Esophagus (tissue), 2 donors: ENCODE measurements around the gene GOLGA2. TPM values are rescaled to one million over a fixed set of nuclear protein-coding genes. Genes with fewer than 3 reads are reported as not detected.

Source experiments
- H3K27ac ChIP-seq, 2 donors: one replicate each; pipeline ENCODE4 v1.5.1; 2013; ENCODE audit warnings: low read depth in 2 of 2, mild to moderate bottlenecking in 2 of 2, inconsistent platforms in 1 of 2, low read length in 1 of 2, moderate library complexity in 1 of 2
- H3K27me3 ChIP-seq, 2 donors: one replicate each; pipeline ENCODE4 v1.6.1; 2013; ENCODE audit warnings: low read length in 2 of 2, control low read depth in 1 of 2, mild to moderate bottlenecking in 1 of 2; ENCODE audit not compliant: insufficient read depth in 2 of 2, control insufficient read depth in 1 of 2
- H3K36me3 ChIP-seq, 2 donors: one replicate each; pipeline ENCODE4 v1.6.1; 2013; ENCODE audit warnings: low read length in 1 of 2; ENCODE audit not compliant: control insufficient read depth in 2 of 2, insufficient read depth in 2 of 2
- H3K4me1 ChIP-seq, 2 donors: one replicate each; pipeline ENCODE4 v1.6.1; 2013; ENCODE audit warnings: low read length in 1 of 2; ENCODE audit not compliant: control insufficient read depth in 2 of 2, insufficient read depth in 2 of 2
- H3K4me3 ChIP-seq, 2 donors: one replicate each; pipeline ENCODE4 v1.5.1; 2013; ENCODE audit warnings: low read length in 2 of 2, mild to moderate bottlenecking in 2 of 2, low read depth in 1 of 2, moderate library complexity in 1 of 2
- H3K9me3 ChIP-seq, 2 donors: one replicate each; pipeline ENCODE4 v1.6.1; 2013; ENCODE audit warnings: mild to moderate bottlenecking in 2 of 2, low read depth in 1 of 2, low read length in 1 of 2, moderate library complexity in 1 of 2; ENCODE audit not compliant: control insufficient read depth in 2 of 2, insufficient read depth in 1 of 2
- WGBS, 2 donors: extraction: QIAGEN DNeasy Blood & Tissue Kit; methylation state at CpG; one replicate each; pipeline ENCODE4 v1.1.7; 2013; 5-methylcytosine and 5-hydroxymethylcytosine counted together
- polyA plus RNA-seq, 2 donors: library from polyadenylated mRNA; stranded (reverse); fragments of 200-250 nt; gene quantifications; one replicate each; pipeline ENCODE4 v1.2.3, GENCODE V29; 2013
- donor health status: healthy with polysubstance abuse.
- donor health status: Bipolar disorder and iron deficiency.

The GOLGA2 gene
- polyA plus RNA-seq, 2 donors = 63.3 to 114 TPM

DNA sequence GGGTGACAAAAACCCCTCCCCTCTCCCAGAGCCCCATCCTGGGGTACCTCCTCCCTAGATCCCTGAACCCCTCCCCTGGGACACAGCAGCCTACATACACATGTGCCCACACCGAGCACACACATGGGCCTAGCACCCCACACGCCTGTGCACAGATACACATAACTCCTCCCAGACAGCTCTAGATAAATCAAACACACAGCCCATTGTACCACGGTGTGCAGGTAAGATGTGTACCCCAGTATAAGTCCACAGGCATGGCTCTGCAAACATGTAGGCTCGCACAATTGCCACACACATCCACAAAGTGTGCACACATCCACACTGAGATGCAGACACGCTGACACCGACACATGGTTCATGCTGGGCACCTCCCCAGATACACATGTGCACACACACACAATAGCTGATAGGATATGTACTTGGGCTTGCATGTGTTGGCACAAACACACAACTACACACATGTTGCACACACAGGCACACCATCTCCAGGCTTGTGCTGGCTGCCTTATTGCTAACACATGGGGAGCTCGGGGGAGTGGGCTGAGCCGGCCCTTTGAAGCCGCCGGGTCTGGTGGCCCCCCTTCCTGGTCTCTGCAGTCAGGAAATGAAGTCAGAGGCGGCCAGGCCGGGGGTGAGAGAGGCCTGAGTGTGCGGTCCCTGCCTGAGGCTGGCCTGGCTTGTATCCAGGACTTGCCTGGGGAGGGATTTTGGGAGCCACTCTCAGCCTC is 30.2 kb downstream of the GOLGA2 start:
- WGBS, 2 donors = 53% methylated on average over 13 of the region's 13 CpGs
- no peaks in the 10 kb centered on the region for H3K36me3 ChIP-seq
- H3K4me3 ChIP-seq = no peak overlapping the region
- H3K9me3 ChIP-seq = no peaks in the 10 kb centered on the region
- peak overlapping the region in 1 of 2 donors; percentile 7 for H3K27ac ChIP-seq
- H3K4me1 ChIP-seq = peaks cover under 1 to 9% of the 10 kb centered on the region in 2 donors
- no peaks in the 10 kb centered on the region for H3K27me3 ChIP-seq

DNA sequence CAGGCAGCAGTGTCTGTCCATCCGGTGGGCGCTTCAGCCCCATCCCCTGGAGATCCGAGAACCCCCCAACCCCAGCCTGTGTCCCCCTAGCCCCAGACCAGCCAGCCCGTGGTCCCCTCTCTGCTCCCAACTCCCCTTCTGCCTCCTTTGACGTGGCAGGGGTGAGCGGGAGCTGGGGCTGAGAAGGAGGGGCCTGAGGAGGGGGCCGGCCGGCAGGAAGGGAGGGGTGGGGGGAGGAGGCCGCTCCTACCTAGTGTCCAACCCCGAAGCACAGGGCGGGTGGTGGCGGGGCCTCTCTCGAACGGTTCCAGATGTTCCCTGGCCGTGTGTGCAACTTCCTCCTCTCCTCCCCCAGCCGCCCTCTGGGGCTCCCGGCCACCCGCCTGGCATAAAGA is 31.0 kb downstream of the GOLGA2 start:
- H3K9me3 ChIP-seq = no peaks in the 10 kb centered on the region
- H3K4me1 ChIP-seq = peaks cover 0 to 6% of the 10 kb centered on the region in 2 donors
- WGBS, 2 donors = 34% methylated on average over 12 to 18 of the region's 18 CpGs
- H3K36me3 ChIP-seq = no peaks in the 10 kb centered on the region
- H3K4me3 ChIP-seq = no peak overlapping the region
- H3K27me3 ChIP-seq = no peaks in the 10 kb centered on the region
- peak overlapping the region in 1 of 2 donors; percentile 20 for H3K27ac ChIP-seq

DNA sequence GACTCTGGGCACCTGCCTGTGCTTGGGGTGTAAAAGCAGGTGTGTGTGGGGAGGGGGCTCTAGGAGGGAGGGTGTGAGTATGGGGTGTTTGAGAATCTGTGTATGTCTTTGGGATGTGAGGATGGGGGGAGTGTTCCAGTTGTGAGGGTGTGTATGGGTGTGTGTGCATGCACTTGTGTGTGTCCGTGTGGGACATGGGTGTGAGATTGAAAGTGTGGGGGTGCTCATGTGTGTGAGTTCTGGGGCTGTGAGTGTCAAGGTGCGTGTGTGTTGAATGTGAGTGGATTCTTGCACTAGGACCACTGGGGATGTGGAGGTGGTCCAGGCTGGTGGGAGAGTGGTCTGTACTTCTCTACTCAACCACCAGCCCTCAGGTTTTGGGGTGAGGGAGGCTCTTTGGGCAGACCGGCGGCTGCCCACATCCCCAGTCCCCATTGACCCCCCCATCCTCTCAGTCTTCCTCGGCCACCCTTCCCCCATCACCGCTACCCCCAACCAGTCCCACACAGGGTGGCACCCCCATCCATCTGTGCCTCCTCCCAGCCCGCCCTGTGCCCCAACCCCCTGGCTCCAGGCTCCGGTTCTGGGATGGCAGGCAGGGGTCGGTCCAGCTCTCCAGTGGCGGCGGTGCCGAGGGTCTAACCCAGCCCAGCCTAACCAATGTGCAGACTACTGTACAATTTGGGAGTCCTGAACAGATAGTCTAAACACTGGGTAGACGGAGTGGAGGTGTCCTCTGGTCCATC is 31.5 kb downstream of the GOLGA2 start:
- H3K4me3 ChIP-seq = no peak overlapping the region
- H3K36me3 ChIP-seq = no peaks in the 10 kb centered on the region
- no peaks in the 10 kb centered on the region for H3K9me3 ChIP-seq
- peak overlapping the region; percentile 20 to 66 for H3K27ac ChIP-seq
- H3K4me1 ChIP-seq = peaks cover 0 to 5% of the 10 kb centered on the region in 2 donors
- 56 to 66% methylated on average over 11 to 13 of the region's 13 CpGs for WGBS, 2 donors
- no peaks in the 10 kb centered on the region for H3K27me3 ChIP-seq

DNA sequence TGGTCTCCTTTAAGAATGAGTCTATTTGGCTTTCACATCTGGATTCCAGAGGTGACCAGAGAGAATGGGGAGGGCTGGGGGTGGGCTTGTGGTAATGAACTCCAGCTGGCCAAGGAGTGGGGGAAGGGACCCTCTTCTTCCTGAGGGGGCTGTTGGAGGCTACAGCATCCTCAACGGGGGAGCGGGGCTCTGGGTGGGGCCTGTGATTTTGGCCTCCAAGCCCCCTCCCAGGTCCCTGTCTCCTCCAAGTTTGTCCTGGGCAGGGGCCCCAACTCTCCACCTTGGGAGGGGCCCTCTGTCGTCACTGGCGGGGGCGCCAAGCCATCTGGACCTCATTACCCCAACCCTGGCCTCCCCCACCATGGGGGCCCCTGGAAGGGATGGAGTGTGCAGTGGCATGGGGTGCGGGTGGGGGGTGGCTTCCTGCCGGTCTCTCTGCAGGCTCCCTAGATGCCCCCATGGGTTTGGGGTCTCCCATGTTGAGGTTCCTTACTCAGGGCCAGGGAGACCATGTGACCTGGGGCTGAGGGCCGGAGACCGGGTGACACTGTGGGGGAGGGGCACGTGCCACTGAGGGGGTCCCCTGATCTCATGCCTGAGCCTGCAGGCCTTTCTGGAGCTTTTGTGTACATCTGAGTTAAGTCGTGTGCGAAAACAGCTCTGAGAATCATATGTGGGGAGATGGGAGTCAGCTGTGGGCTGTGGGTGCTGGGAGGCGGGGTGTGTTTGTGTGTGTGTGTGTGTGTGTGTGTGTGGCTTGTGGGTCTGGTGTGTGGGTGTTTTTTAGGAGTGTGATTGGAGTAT is 32.4 kb downstream of the GOLGA2 start:
- H3K4me1 ChIP-seq = peaks cover 0 to 5% of the 10 kb centered on the region in 2 donors
- no peak overlapping the region for H3K4me3 ChIP-seq
- no peaks in the 10 kb centered on the region for H3K27me3 ChIP-seq
- no peaks in the 10 kb centered on the region for H3K36me3 ChIP-seq
- H3K27ac ChIP-seq = peak overlapping the region in 1 of 2 donors; percentile 26
- 58 to 64% methylated on average over 13 of the region's 13 CpGs for WGBS, 2 donors
- H3K9me3 ChIP-seq = no peaks in the 10 kb centered on the region

DNA sequence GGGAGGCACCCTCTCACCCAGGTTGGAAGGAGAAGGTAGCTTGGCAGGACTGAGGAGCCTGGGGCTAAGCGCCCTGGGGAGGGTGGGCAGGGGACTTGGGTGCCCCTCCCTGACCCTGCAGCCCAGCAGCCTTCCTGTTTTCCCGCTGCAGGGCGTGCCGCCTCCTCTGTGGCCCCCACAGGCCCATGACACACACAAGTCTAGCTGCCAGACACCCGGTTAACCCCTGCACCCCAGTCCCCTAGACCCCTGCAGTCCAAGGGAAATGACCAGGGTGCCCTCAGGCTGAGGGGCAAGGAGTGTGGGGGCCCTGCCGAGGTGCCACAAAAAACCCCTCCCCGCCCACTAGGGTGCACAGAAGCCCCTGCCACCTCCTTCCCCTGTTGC is 33.0 kb downstream of the GOLGA2 start:
- WGBS, 2 donors = 59 to 63% methylated on average over 7 of the region's 7 CpGs
- H3K27ac ChIP-seq = peak overlapping the region in 1 of 2 donors; percentile 11
- no peaks in the 10 kb centered on the region for H3K27me3 ChIP-seq
- H3K36me3 ChIP-seq = no peaks in the 10 kb centered on the region
- H3K9me3 ChIP-seq = no peaks in the 10 kb centered on the region
- no peak overlapping the region for H3K4me3 ChIP-seq
- peaks cover 0 to 5% of the 10 kb centered on the region in 2 donors for H3K4me1 ChIP-seq

DNA sequence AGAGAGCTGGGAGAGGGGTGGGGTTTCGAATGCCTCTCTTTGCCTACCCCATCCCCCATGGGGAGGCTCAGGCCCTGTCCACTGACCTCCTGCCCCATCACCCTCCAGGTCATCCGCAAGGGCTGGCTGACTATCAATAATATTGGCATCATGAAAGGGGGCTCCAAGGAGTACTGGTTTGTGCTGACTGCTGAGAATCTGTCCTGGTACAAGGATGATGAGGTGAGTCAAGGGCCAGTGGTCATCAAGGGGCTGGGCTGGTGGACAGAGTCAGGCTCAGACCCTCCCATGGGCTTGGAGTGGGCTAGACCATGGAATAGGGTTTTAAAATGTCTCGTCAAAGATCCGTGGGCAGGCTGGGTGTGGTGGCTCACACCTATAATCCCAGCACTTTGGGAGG is 33.7 kb downstream of the GOLGA2 start:
- H3K27me3 ChIP-seq = no peaks in the 10 kb centered on the region
- H3K27ac ChIP-seq = peak overlapping the region in 1 of 2 donors; percentile 22
- no peak overlapping the region for H3K4me3 ChIP-seq
- H3K9me3 ChIP-seq = no peaks in the 10 kb centered on the region
- no peaks in the 10 kb centered on the region for H3K36me3 ChIP-seq
- WGBS, 2 donors = 81 to 82% methylated on average over 4 of the region's 4 CpGs
- peaks cover 0 to 5% of the 10 kb centered on the region in 2 donors for H3K4me1 ChIP-seq

DNA sequence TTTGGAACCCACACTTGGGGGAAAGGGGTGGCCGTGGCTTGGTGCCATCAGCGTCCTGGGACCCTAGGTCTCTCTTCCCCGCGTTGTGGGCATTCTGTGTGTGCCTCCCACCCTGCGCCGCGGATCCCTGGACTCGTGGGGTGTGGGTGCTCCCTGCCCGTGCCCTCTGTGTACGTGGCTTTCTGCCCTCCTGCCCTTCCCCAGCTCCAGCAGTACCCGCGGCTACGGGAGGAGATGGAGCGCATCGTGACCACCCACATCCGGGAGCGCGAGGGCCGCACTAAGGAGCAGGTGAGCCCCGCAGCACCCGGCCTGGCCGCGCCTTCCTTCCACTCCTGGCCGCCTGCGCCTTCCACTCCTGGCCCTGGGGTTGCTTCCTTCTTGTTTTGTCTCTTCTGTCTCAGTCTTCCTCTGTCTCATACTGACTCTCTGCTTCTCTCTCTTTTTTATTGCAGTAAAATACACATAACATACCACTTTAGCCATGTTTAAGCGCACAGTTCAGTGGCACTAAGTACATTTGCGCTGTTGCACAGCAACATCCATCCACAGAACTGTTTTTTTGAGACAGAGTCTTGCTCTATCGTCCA is 41.9 kb downstream of the GOLGA2 start:
- no peak overlapping the region for H3K4me3 ChIP-seq
- no peaks in the 10 kb centered on the region for H3K27me3 ChIP-seq
- no peaks in the 10 kb centered on the region for H3K4me1 ChIP-seq
- no peaks in the 10 kb centered on the region for H3K36me3 ChIP-seq
- no peaks in the 10 kb centered on the region for H3K9me3 ChIP-seq
- 83 to 84% methylated on average over 28 of the region's 28 CpGs for WGBS, 2 donors
- no peak overlapping the region for H3K27ac ChIP-seq

DNA sequence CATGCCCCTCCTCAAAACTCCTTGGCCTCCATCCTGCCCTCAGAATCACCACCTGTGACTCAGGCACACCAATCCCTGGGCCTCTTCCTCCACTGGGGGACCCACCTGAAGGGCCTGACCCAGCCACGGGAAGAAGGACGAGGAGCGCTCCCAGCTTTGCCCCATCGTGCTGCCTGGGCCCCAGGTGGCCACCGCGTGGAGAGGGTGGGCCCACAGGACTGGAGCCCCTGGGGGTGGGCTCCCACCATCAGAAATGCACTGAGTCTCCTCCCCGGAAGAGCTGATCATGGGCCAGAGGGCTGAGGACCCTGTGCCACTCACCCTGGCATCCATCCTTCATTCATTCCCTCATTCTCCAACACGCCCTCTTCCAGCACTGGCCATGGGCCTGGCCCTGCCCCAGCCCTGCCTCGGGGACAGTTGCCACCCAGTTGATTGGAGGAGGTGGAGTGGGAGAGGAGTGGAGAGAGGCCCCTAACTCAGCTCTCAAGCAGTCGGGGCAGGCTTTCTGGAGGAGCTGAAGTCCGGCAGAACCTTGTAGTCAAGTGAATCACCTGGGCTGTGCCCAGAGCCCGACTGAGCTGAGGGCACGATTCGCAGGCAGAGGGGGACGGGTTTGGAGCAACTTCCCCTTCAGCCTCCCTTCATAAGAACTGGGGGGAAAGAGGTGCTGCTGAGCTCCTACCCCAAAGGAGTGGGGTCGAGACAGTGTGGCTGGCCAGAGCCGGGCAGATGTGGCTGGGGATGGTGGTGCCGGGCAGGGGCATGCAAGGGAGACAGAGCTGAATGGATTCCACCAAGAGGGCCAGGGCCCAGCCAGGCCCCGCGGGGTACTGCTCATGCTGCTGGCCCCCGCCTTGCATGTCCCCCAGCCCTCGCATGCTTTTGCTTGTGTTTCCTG is 43.0 kb downstream of the GOLGA2 start:
- Histone ChIP-seq H3K4me1 (no peaks in the 10 kb centered on the region), H3K36me3 (no peaks in the 10 kb centered on the region), H3K4me3 (no peak overlapping the region), H3K9me3 (no peaks in the 10 kb centered on the region), H3K27ac (no peak overlapping the region), H3K27me3 (no peaks in the 10 kb centered on the region)
- 79 to 82% methylated on average over 22 of the region's 22 CpGs for WGBS, 2 donors
